Stimulated activated naive CD8-positive, alpha-beta T cell treated with anti-CD3 and anti-CD28 coated beads, Interleukin-15, amount 100 ng/mL, for 72 hours (primary cell): Measurements from ENCODE around the gene PIP4K2C.

Experiments
- ATAC-seq: fragments of 150-1000 bp; cut with Tn5 transposase; 2 replicates; pipeline ENCODE4 v1.10.0; 2021; ENCODE audit warnings: mild to moderate bottlenecking, moderate library complexity
- DNase-seq, 2 donors: peaks; one replicate each; pipeline ENCODE4 v3.0.0; 2021 to 2022
- H3K27ac Mint-ChIP-seq, 2 donors: one replicate each; pipeline ENCODE4 v1.8.0; 2022; ENCODE audit warnings: mild to moderate bottlenecking in 2 of 2, mixed read lengths in 2 of 2, moderate library complexity in 2 of 2
- H3K27me3 Mint-ChIP-seq: one replicate; pipeline ENCODE4 v1.8.0; 2022; ENCODE audit warnings: mixed read lengths
- H3K4me1 Mint-ChIP-seq: one replicate; pipeline ENCODE4 v1.8.0; 2022; ENCODE audit warnings: mild to moderate bottlenecking, mixed read lengths
- H3K4me3 Mint-ChIP-seq, 2 donors: one replicate each; pipeline ENCODE4 v1.8.0; 2022; ENCODE audit warnings: mild to moderate bottlenecking in 2 of 2, mixed read lengths in 2 of 2, moderate library complexity in 1 of 2
- H3K9me3 Mint-ChIP-seq, 2 donors: one replicate each; pipeline ENCODE4 v1.8.0; 2022; ENCODE audit warnings: mixed read lengths in 2 of 2

PIP4K2C gene

DNA sequence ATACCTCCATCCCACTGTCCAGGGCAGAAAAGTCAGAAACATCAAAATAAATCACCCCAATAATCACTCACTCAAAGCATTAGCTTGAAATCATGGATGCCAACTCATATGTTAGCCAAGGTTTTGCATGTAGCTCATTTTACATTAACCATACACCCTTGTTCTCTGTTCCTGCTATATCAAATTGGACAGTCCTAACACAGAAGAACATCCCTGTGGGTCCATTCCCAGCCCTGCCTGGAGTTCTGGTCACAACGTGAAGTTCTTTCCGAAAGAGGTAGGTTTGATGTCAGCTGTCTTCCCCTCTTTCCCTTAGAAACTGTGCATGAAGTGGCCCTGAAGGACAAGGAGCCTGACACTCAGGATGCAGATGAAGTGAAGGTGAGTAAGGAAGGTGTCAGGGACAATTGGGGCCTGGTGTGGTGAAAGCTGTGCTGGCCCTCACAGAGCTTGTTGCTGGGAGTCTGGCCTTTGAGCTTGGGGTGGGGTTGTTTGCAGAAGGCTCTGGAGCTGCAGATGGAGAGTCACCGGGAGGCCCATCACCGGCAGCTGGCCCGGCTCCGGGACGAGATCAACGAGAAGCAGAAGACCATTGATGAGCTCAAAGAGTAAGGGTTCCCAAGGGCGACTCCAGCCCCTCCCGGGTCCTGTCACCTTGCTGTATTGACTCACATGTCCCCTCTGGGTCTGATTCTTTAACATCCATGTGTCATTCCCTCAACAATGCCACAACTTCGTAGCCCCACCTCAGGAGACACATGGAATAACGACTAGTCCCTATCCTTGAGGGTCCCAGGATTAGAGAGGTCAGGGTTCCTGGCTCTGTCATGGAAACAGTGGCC, 15.0 kb upstream of the PIP4K2C start:
- DNase-seq (no peak), ATAC-seq (no peak)
- no peak overlapping the region for H3K4me3 Mint-ChIP-seq
- H3K27me3 Mint-ChIP-seq, result no peaks in the 10 kb centered on the region
- no peaks in the 10 kb centered on the region for H3K9me3 Mint-ChIP-seq
- no peak overlapping the region for H3K27ac Mint-ChIP-seq
- no peaks in the 10 kb centered on the region for H3K4me1 Mint-ChIP-seq

DNA sequence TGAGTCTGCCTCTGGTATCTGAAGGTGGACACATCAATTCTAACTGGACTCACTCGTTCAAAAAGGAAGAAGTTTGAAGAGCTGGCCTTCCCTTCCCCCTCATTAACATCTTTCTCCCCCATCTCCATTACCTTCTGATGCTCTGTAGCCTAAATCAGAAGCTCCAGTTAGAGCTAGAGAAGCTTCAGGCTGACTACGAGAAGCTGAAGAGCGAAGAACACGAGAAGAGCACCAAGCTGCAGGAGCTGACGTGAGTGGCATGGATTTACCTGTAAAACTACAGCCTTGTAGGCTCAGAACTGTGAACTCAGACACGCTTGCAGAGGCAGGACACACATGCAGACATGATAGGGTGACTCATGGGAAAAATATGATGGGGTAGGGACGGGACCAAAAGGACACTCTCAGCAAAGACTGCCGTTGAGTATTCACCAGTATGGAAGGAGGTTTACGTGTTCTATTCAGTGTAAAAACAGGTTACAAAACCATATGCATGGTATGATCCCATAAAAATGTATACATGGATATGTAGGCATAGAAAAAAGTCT, 14.3 kb upstream of the PIP4K2C start:
- Mint-ChIP-seq H3K27me3 (no peaks in the 10 kb centered on the region), H3K27ac (no peak overlapping the region), H3K4me1 (no peaks in the 10 kb centered on the region), H3K9me3 (no peaks in the 10 kb centered on the region), H3K4me3 (no peak overlapping the region)
- DNase-seq (no peak), ATAC-seq (no peak)

DNA sequence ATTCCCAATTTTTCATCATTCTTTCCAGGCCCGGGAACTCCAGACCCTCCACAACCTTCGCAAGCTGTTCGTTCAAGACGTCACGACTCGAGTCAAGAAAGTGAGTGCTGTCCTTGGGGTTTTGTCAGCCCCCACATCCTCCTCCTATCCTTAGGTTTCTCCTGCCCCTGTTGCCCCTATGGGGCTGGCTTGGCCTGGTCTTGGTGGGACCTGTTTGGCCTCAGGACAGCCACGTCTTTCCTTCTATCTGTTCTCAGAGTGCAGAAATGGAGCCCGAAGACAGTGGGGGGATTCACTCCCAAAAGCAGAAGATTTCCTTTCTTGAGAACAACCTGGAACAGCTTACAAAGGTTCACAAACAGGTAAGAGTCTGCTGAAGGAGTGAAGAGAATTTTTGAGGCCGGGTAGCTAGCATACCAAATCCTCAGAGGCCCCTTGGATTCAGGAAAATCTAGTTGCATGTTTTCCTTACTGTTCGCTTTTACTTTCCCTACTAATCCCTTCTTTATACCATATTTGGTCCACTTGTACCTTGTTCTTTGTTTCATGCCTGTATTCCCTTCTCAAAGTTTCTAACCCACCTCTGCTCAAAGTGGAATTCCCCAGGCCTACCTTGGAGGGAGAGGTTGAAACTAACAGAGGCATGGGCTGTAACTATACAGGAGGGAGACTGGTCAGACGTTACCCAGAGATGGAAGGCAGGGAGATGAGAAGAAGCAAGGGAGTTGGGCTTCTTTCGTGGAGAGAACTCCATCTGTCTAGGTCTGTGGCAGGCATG, 12.8 kb upstream of the PIP4K2C start:
- Mint-ChIP-seq H3K27ac (no peak overlapping the region), H3K27me3 (no peaks in the 10 kb centered on the region), H3K4me1 (peaks cover 3% of the 10 kb centered on the region), H3K9me3 (no peaks in the 10 kb centered on the region), H3K4me3 (no peak overlapping the region)
- DNase-seq (no peak), ATAC-seq (no peak)

DNA sequence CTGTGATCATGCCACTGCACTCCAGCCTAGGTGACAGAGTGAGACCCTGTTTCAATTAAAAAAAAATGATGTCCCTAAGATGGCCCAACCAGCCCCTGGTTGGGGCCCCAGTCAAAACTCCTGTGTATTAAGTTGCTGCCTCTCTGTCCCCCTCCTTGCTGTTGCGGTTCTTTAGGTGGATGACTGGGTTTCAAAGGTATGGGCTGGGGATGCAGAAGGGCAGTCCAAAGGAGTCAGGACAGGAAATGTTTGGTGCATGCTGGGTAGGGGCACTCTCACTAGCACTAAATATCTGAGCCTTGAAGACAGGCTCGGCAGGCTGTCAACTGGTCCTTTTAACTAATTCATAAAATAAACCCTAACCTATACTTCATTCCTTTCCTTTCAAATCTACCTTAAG, 12.0 kb upstream of the PIP4K2C start:
- DNase-seq (no peak), ATAC-seq (no peak)
- Mint-ChIP-seq H3K4me3 (no peak overlapping the region), H3K4me1 (peaks cover 6% of the 10 kb centered on the region), H3K9me3 (no peaks in the 10 kb centered on the region), H3K27me3 (no peaks in the 10 kb centered on the region), H3K27ac (peak overlapping the region in 1 of 2 donors; percentile 43)

DNA sequence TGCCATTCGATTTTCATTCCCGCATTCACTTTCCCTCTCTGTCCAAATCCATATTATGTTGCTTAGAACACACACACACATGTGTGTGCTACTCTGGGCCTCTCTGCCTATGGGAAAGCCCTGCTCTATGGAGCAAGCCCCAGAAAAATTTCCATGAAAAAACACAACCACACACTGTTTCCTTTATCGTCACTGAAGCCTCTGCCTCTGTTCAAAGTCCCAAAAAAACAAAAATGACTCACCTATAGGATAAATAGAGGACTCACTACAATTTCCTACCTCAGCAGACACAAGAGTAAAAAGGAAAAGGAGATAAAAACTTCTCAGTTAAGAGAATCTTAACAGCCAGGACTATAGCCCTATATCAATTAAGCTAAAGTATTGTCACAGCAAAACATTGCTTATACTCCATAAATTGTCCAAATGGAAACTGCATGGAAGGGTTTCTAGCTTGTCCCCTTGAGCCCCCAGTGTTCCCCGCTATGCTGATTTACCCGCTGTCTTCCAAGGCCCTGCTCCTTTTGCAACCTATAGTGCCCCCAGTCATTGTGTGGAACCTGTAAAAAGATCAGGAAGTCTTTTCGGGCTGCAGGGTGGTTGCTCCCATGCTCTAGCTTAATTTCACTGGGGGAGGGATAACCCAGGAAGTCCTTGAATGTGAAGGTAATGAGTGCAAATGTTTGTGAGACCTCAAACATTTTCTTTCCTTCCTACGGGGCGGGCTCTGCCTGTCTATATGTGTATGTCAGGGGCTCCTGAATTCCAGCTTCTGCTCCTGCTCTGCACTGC, 11.1 kb upstream of the PIP4K2C start:
- no peak for DNase-seq
- H3K9me3 Mint-ChIP-seq, result no peaks in the 10 kb centered on the region

DNA sequence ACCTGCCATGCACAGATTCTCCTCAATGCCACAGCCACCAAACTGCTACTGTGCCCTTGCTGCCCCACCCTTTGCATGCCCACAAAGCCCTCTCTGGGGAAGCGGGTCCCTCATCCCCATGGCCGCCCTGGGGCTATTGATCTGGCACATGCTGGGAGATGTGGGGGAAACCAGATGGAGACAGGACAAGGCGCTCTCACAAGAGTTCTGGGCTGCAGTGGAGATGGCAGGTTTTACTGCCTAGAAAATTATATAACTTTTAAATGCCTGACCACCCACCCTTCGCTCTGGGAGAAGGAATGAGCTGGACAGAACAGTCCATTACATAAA, 10.6 kb upstream of the PIP4K2C start:
- Mint-ChIP-seq H3K9me3 (no peaks in the 10 kb centered on the region), H3K4me3 (no peak overlapping the region), H3K27me3 (no peaks in the 10 kb centered on the region), H3K4me1 (peaks cover 6% of the 10 kb centered on the region), H3K27ac (no peak overlapping the region)
- ATAC-seq, result no peak
- no peak for DNase-seq

More for the DNA sequence above, 11.1 kb upstream of the PIP4K2C start:
- H3K27ac Mint-ChIP-seq, result no peak overlapping the region
- no peaks in the 10 kb centered on the region for H3K27me3 Mint-ChIP-seq
- no peak for ATAC-seq
- H3K4me3 Mint-ChIP-seq, result no peak overlapping the region
- H3K4me1 Mint-ChIP-seq, result peaks cover 6% of the 10 kb centered on the region

DNA sequence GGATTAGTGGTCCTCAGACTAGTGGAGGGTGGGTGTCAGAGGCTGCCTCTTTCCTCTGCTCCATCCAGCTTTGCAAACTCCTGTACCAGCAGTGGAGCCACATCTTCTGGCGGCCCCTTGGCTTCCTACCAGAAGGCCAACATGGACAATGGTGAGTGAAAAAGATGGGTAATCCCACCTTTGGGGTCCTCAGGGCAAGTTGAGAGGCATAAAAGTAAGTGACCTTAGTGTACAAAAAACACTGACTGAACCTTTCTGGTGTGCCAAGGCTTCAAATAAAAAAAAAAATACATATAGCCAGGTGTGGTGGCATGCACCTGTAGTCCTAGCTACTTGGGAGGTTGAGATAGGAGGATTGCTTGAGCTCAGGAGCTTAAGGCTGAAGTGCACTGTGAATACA, 9.2 kb upstream of the PIP4K2C start:
- Mint-ChIP-seq H3K4me1 (peaks cover 6% of the 10 kb centered on the region), H3K27ac (no peak overlapping the region), H3K9me3 (no peaks in the 10 kb centered on the region), H3K27me3 (no peaks in the 10 kb centered on the region), H3K4me3 (no peak overlapping the region)
- ATAC-seq (no peak), DNase-seq (no peak)

DNA sequence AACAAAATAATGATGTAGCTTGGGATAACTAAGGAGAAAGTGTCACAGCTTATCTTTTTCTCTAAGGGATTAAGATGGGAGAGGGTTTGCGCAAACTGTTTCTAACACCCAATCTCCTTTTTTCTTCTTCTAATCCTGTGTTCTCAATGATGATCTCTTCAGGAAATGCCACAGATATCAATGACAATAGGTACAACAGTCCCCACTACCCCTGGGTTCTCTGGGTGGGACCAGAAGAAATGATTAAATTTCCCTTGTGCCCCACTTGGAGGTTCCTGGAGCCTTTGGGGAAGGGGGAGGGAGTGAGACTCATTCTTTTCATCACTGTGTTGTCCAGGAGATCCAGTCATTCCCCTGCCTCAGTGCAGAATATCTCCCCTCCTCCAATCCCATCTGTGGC, 8.6 kb upstream of the PIP4K2C start:
- H3K4me3 Mint-ChIP-seq, result no peak overlapping the region
- ATAC-seq, result no peak
- peak overlapping the region in 1 of 2 donors; percentile 9 for H3K27ac Mint-ChIP-seq
- DNase-seq, result no peak
- no peaks in the 10 kb centered on the region for H3K9me3 Mint-ChIP-seq
- H3K27me3 Mint-ChIP-seq, result no peaks in the 10 kb centered on the region
- H3K4me1 Mint-ChIP-seq, result peaks cover 6% of the 10 kb centered on the region

DNA sequence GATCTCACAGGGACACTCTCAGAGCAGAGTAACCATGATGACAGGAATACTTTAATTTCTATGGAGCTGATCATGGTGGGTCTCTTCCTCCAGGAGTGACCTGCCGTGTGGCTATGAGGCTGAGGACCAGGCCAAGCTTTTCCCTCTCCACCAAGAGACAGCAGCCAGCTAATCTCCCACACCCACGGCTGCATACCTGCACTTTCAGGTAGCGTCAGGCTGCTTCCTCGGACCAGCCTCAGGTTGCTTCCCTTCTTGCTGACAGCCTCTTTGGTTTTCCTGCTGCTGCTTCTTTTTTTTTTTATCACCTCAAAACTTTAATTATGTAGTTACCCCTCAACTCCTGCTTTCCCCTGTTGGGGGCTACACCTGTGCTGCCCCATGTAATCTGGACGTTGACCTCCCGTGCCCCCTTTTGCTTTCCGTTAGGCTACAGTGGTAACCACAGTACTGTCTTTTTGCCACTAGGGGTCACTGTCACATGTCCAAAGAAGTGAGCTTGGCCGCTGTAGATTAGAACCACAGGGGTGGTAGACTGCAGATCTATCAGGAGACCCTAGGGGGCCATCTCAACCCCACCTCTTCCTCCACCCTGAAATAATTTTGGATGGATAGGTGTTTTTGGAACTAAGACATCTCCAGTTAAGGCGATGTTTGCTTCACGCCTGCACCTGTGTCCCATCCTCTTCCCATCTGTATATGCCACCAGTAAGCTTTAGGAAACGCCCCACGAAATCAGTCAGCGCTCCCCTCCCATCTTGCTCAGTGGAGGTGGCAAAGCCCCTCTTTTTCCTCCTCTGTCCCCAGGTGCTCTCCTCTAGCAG, 7.8 kb upstream of the PIP4K2C start:
- H3K4me3 Mint-ChIP-seq, result no peak overlapping the region
- no peak overlapping the region for H3K27ac Mint-ChIP-seq

DNA sequence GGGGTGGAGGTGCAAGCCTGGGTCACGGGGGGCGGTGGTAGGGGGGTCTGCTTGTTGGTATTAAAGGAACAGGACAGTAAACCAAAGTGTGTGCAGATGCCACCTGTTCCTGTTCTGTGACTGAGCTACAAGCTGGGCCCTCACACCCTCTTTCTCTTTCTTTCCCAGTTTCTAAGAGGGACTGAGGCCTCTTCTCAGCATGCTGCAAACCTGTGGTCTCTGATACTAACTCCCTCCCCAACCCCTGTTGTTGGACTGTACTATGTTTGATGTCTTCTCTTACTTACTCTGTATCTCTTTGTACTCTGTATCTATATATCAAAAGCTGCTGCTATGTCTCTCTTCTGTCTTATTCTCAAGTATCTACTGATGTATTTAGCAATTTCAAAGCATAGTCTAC, 6.9 kb upstream of the PIP4K2C start:
- H3K4me3 Mint-ChIP-seq, result no peak overlapping the region
- no peak for ATAC-seq
- no peaks in the 10 kb centered on the region for H3K27me3 Mint-ChIP-seq
- no peaks in the 10 kb centered on the region for H3K9me3 Mint-ChIP-seq
- peaks cover 6% of the 10 kb centered on the region for H3K4me1 Mint-ChIP-seq
- no peak for DNase-seq
- no peak overlapping the region for H3K27ac Mint-ChIP-seq

More for the DNA sequence above, 7.8 kb upstream of the PIP4K2C start:
- Mint-ChIP-seq H3K27me3 (no peaks in the 10 kb centered on the region), H3K9me3 (no peaks in the 10 kb centered on the region), H3K4me1 (peaks cover 6% of the 10 kb centered on the region)
- DNase-seq, result peak; percentile 72 to 81
- ATAC-seq, result peak; percentile 99

DNA sequence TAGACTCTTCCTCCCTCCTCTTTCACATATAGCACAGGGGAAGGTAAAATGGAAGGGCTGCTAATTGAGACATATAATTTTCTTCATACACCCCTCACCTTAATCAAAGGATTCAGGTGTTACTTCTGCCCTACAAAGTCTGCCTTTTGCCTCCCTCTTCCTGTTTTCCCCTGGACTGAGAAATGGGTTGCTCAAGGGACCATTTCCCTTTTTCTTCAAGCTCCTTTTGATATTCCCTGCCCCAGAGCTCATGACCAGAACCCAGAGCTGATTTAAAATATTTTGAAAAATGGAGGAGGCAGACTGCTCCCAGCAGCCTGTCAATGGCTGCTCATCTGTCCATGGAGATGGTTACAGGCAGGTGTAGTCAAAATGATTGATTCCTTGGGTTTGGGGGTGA, 6.3 kb upstream of the PIP4K2C start:
- no peak overlapping the region for H3K4me3 Mint-ChIP-seq

DNA sequence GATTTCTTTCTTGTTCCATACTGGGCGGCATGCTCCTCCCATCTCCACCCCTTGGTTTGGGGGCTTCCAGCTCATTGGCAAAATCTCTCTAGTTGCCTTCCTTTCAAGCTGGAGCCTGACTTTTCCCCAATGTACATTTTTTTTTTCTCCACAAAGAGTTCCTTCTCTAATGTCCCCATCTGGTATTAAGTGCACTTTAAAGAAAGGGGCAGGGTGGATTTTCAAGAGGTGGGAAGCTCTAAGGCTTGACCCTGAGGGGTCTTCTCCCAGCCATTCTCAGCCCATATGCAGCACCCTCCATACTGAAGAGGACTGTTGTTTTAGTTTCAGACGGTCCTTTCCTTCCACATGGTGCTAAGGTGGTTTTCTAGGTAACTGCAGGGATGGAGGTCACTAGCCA, 5.8 kb upstream of the PIP4K2C start:
- DNase-seq (no peak), ATAC-seq (no peak)
- Mint-ChIP-seq H3K27me3 (no peaks in the 10 kb centered on the region), H3K4me1 (peaks cover 7% of the 10 kb centered on the region), H3K9me3 (no peaks in the 10 kb centered on the region), H3K27ac (no peak overlapping the region), H3K4me3 (no peak overlapping the region)

More for the DNA sequence above, 6.3 kb upstream of the PIP4K2C start:
- DNase-seq (no peak), ATAC-seq (no peak)
- Mint-ChIP-seq H3K27me3 (no peaks in the 10 kb centered on the region), H3K27ac (no peak overlapping the region), H3K9me3 (no peaks in the 10 kb centered on the region), H3K4me1 (peaks cover 6% of the 10 kb centered on the region)

DNA sequence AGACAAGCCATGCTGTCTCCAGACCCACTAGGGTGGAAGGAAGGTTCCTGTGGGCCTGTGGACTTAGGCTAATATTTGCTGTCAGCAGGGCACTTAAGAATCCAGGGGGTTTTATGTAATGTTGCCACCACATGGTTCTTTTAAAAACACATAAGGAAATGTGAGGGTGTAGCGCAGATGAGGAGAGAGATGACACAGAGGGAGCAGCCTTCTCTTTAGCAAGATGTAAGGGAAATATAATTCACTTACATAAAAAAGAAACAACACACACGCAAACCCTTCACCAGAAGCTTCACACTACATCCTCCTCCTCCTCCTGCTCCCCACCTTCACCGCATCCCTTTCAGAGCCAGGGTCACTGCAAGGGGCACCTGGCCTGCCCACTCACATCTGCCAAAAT, 4.9 kb upstream of the PIP4K2C start:
- Mint-ChIP-seq H3K27me3 (no peaks in the 10 kb centered on the region), H3K4me3 (no peak overlapping the region), H3K9me3 (no peaks in the 10 kb centered on the region), H3K27ac (no peak overlapping the region), H3K4me1 (peaks cover 13% of the 10 kb centered on the region)
- DNase-seq, result no peak
- ATAC-seq, result no peak

DNA sequence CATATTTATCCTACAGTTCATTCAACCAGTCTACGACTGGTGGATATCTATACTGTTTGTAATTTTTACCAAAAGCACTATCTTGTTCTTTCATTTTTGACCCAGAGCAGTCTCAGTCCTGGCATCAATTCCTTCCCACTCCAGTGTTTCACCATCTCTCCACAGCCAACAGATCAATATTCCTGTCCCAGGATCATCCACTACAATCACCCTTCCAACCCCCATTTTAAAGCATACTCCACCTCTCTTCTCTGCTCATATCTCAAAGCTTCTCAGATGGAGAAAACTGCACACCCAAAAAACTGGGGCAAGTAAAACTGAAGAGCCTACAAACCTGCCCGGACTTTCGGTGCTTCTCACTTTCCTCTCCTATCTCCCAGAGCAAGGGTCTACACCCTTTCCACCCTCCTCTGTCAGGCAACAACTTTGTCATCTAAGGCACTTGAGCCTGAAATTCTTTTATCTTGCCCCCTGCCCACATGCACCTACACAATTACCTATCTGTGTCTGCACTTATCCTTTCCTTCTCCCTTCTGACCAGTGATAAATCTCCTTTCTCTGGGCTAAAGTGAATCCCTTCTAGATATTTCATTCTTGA, 4.1 kb upstream of the PIP4K2C start:
- Mint-ChIP-seq H3K4me3 (no peak overlapping the region), H3K27ac (no peak overlapping the region), H3K27me3 (no peaks in the 10 kb centered on the region), H3K9me3 (no peaks in the 10 kb centered on the region), H3K4me1 (peaks cover 20% of the 10 kb centered on the region)
- ATAC-seq, result no peak
- DNase-seq, result no peak
